Measurements from ENCODE around the gene METTL13. TPM values are rescaled to one million over a fixed set of nuclear protein-coding genes. Genes with fewer than 3 reads are reported as not detected.

Gene METTL13
- total and polyA plus RNA-seq, 2 of the 8 experiments (the other 6 are each of a cell fraction or from before 2014, with no cell fraction given) = 38.1 to 66.3 TPM

DNA sequence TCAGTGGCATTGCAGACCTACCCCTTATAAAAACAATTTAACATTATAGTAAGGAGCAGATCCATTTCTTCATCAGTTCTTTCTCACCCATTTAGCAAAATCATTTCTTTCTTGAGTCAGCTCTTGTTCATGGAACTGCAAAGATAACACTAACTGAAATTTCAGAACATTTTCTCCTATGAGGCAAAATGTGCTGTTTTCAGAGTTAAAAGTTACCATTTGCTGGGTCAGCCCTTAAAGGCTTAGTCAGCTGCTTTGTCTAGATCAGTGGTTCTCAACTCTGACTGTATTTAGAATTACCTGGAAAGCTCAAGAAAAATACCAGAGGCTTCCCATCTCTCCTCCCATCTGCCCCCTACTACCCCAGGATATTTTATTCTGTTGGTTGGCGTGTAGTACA is 12.2 kb downstream of the METTL13 start (continued):
- TF ChIP-seq, protein P1, sequence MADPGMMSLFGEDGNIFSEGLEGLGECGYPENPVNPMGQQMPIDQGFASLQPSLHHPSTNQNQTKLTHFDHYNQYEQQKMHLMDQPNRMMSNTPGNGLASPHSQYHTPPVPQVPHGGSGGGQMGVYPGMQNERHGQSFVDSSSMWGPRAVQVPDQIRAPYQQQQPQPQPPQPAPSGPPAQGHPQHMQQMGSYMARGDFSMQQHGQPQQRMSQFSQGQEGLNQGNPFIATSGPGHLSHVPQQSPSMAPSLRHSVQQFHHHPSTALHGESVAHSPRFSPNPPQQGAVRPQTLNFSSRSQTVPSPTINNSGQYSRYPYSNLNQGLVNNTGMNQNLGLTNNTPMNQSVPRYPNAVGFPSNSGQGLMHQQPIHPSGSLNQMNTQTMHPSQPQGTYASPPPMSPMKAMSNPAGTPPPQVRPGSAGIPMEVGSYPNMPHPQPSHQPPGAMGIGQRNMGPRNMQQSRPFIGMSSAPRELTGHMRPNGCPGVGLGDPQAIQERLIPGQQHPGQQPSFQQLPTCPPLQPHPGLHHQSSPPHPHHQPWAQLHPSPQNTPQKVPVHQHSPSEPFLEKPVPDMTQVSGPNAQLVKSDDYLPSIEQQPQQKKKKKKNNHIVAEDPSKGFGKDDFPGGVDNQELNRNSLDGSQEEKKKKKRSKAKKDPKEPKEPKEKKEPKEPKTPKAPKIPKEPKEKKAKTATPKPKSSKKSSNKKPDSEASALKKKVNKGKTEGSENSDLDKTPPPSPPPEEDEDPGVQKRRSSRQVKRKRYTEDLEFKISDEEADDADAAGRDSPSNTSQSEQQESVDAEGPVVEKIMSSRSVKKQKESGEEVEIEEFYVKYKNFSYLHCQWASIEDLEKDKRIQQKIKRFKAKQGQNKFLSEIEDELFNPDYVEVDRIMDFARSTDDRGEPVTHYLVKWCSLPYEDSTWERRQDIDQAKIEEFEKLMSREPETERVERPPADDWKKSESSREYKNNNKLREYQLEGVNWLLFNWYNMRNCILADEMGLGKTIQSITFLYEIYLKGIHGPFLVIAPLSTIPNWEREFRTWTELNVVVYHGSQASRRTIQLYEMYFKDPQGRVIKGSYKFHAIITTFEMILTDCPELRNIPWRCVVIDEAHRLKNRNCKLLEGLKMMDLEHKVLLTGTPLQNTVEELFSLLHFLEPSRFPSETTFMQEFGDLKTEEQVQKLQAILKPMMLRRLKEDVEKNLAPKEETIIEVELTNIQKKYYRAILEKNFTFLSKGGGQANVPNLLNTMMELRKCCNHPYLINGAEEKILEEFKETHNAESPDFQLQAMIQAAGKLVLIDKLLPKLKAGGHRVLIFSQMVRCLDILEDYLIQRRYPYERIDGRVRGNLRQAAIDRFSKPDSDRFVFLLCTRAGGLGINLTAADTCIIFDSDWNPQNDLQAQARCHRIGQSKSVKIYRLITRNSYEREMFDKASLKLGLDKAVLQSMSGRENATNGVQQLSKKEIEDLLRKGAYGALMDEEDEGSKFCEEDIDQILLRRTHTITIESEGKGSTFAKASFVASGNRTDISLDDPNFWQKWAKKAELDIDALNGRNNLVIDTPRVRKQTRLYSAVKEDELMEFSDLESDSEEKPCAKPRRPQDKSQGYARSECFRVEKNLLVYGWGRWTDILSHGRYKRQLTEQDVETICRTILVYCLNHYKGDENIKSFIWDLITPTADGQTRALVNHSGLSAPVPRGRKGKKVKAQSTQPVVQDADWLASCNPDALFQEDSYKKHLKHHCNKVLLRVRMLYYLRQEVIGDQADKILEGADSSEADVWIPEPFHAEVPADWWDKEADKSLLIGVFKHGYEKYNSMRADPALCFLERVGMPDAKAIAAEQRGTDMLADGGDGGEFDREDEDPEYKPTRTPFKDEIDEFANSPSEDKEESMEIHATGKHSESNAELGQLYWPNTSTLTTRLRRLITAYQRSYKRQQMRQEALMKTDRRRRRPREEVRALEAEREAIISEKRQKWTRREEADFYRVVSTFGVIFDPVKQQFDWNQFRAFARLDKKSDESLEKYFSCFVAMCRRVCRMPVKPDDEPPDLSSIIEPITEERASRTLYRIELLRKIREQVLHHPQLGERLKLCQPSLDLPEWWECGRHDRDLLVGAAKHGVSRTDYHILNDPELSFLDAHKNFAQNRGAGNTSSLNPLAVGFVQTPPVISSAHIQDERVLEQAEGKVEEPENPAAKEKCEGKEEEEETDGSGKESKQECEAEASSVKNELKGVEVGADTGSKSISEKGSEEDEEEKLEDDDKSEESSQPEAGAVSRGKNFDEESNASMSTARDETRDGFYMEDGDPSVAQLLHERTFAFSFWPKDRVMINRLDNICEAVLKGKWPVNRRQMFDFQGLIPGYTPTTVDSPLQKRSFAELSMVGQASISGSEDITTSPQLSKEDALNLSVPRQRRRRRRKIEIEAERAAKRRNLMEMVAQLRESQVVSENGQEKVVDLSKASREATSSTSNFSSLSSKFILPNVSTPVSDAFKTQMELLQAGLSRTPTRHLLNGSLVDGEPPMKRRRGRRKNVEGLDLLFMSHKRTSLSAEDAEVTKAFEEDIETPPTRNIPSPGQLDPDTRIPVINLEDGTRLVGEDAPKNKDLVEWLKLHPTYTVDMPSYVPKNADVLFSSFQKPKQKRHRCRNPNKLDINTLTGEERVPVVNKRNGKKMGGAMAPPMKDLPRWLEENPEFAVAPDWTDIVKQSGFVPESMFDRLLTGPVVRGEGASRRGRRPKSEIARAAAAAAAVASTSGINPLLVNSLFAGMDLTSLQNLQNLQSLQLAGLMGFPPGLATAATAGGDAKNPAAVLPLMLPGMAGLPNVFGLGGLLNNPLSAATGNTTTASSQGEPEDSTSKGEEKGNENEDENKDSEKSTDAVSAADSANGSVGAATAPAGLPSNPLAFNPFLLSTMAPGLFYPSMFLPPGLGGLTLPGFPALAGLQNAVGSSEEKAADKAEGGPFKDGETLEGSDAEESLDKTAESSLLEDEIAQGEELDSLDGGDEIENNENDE (IDR thresholded peaks at IDR 0.05; ENCODE audit: insufficient replicate concordance, low read length) = no peak
- TF ChIP-seq CBX8 (IDR thresholded peaks at IDR 0.05; ENCODE audit: borderline replicate concordance, low read depth, low read length) = no peak
- TF ChIP-seq TCF12 (IDR thresholded peaks at IDR 0.05; ENCODE audit: low read depth, low read length) = no peak
- TF ChIP-seq CHD1 (IDR thresholded peaks at IDR 0.05; ENCODE audit: low read depth, low read length) = no peak
